ENCODE data around the gene TACR2. TPM values are rescaled to one million over a fixed set of nuclear protein-coding genes. Genes with fewer than 3 reads are reported as not detected.

The TACR2 gene
- total and polyA plus RNA-seq, 7 experiments from 2014 or later = 0.44 to 0.47 TPM; not detected in 5

- DNase-seq (no peak), ATAC-seq (no peak)
- no peak overlapping the region for H3K27ac ChIP-seq (ENCODE audit: low read depth, low read length)
- CTCF ChIA-PET = interaction anchor here (0.6 to 1.4 kb wide), 4 partner anchors 9 to 851 kb away, joined by 3 to 6 read pairs (median 4); no protein-coding TSS in a partner anchor
- intact Hi-C loops (cut with micrococcal nuclease) = no loop called here
- peaks cover 0 to 3% (median 0%) of the 10 kb centered on the region in 7 donors for H3K4me1 Mint-ChIP-seq
- no peak overlapping the region for H3K27ac Mint-ChIP-seq
- no peaks in the 10 kb centered on the region for H3K27me3 Mint-ChIP-seq
- H3K9me3 ChIP-seq (ENCODE audit: control insufficient read depth in 2 of 3, low read length in 3 of 3) = no peaks in the 10 kb centered on the region
- no peak overlapping the region for H3K4me3 Mint-ChIP-seq
- no peak overlapping the region for H3K4me3 ChIP-seq (ENCODE audit: low read length)
- H3K36me3 ChIP-seq (ENCODE audit: control insufficient read depth in 2 of 3, insufficient read depth in 3 of 3, low read length in 3 of 3) = peaks cover 7 to 85% (median 13%) of the 10 kb centered on the region in 3 experiments
- H3K36me3 Mint-ChIP-seq = peaks cover 6 to 40% (median 14%) of the 10 kb centered on the region in 5 donors
- POLR2A ChIA-PET = interaction anchor here (0.7 kb wide), 1 partner anchor 524 kb away, joined by 3 read pairs; no protein-coding TSS in a partner anchor
- no peaks in the 10 kb centered on the region for H3K4me1 ChIP-seq (ENCODE audit: control insufficient read depth in 2 of 2, insufficient read depth in 2 of 2, low read length in 2 of 2)
- no peaks in the 10 kb centered on the region for H3K9me3 Mint-ChIP-seq
- H3K27me3 ChIP-seq (ENCODE audit: control insufficient read depth in 2 of 2, insufficient read depth in 2 of 2, low read length in 2 of 2) = no peaks in the 10 kb centered on the region
These were observed 18.7 kb downstream of the TACR2 start for GRCh38 chr10:69397972-69398371.

GRCh38 chr10:69394020-69394419 is 22.7 kb downstream of the TACR2 start:
- Histone ChIP-seq H3K9me3 (ENCODE audit: control insufficient read depth in 2 of 3, low read length in 3 of 3) (no peaks in the 10 kb centered on the region), H3K27me3 (ENCODE audit: control insufficient read depth in 2 of 2, insufficient read depth in 2 of 2, low read length in 2 of 2) (no peaks in the 10 kb centered on the region), H3K36me3 (ENCODE audit: control insufficient read depth in 2 of 3, insufficient read depth in 3 of 3, low read length in 3 of 3) (peaks cover 7 to 86% (median 13%) of the 10 kb centered on the region in 3 experiments), H3K27ac (ENCODE audit: low read depth, low read length) (no peak overlapping the region), H3K4me3 (ENCODE audit: low read length) (no peak overlapping the region), H3K4me1 (ENCODE audit: control insufficient read depth in 2 of 2, insufficient read depth in 2 of 2, low read length in 2 of 2) (peaks cover 4 to 6% of the 10 kb centered on the region in 2 donors)
- intact Hi-C loops (cut with micrococcal nuclease) = loop anchor here (5.0 kb wide), 2 partner anchors 387 to 407 kb away; partner anchors contain the start of gene KIFBP (in 2 of the 2)
- POLR2A ChIA-PET = interaction anchor here (0.7 to 2.1 kb wide), 3 partner anchors 75 to 161 kb away, joined by 4 to 9 read pairs (median 6); no protein-coding TSS in a partner anchor
- ATAC-seq (no peak), DNase-seq (no peak)
- Mint-ChIP-seq H3K27ac (peak overlapping the region in 2 of 9 donors; percentile 67 to 68), H3K9me3 (no peaks in the 10 kb centered on the region), H3K27me3 (no peaks in the 10 kb centered on the region), H3K4me1 (peaks cover 8 to 32% (median 20%) of the 10 kb centered on the region in 7 donors), H3K36me3 (peaks cover 6 to 27% (median 20%) of the 10 kb centered on the region in 5 donors), H3K4me3 (no peak overlapping the region)
- CTCF ChIA-PET = interaction anchor here (1.0 to 5.8 kb wide), 3 partner anchors 155 to 248 kb away, joined by 3 to 54 read pairs (median 45); no protein-coding TSS in a partner anchor

- peaks cover 7 to 91% (median 8%) of the 10 kb centered on the region in 3 experiments for H3K36me3 ChIP-seq (ENCODE audit: control insufficient read depth in 2 of 3, insufficient read depth in 3 of 3, low read length in 3 of 3)
These were observed 24.2 kb downstream of the TACR2 start for GRCh38 chr10:69392481-69393000.

GRCh38 chr10:69391158-69391557 is 25.6 kb downstream of the TACR2 start:
- no peak overlapping the region for H3K4me3 ChIP-seq (ENCODE audit: low read length)
- H3K36me3 Mint-ChIP-seq = peaks cover 0 to 38% (median 29%) of the 10 kb centered on the region in 5 donors
- ChIA-PET CTCF (interaction anchor here (0.5 to 5.8 kb wide), 4 partner anchors 8 to 155 kb away, joined by 3 to 54 read pairs (median 8); no protein-coding TSS in a partner anchor), POLR2A (interaction anchor here (0.6 to 1.4 kb wide), 4 partner anchors 42 to 403 kb away, joined by 3 read pairs; no protein-coding TSS in a partner anchor)
- peaks cover 3 to 90% (median 7%) of the 10 kb centered on the region in 3 experiments for H3K36me3 ChIP-seq (ENCODE audit: control insufficient read depth in 2 of 3, insufficient read depth in 3 of 3, low read length in 3 of 3)
- no peaks in the 10 kb centered on the region for H3K9me3 Mint-ChIP-seq
- no peaks in the 10 kb centered on the region for H3K27me3 ChIP-seq (ENCODE audit: control insufficient read depth in 2 of 2, insufficient read depth in 2 of 2, low read length in 2 of 2)
- H3K27ac ChIP-seq (ENCODE audit: low read depth, low read length) = no peak overlapping the region
- peak overlapping the region in 8 of 9 donors; percentile 5 to 74 (median 64) for H3K27ac Mint-ChIP-seq
- H3K4me3 Mint-ChIP-seq = no peak overlapping the region
- intact Hi-C loops (cut with micrococcal nuclease) = loop anchor here (5.0 kb wide), 2 partner anchors 384 to 404 kb away; partner anchors contain the start of gene KIFBP (in 2 of the 2)
- DNase-seq (no peak), ATAC-seq (no peak)
- H3K9me3 ChIP-seq (ENCODE audit: control insufficient read depth in 2 of 3, low read length in 3 of 3) = no peaks in the 10 kb centered on the region
- H3K4me1 ChIP-seq (ENCODE audit: control insufficient read depth in 2 of 2, insufficient read depth in 2 of 2, low read length in 2 of 2) = peaks cover 4 to 6% of the 10 kb centered on the region in 2 donors
- no peaks in the 10 kb centered on the region for H3K27me3 Mint-ChIP-seq
- H3K4me1 Mint-ChIP-seq = peaks cover 8 to 35% (median 20%) of the 10 kb centered on the region in 7 donors

More at GRCh38 chr10:69392481-69393000, 24.2 kb downstream of the TACR2 start:
- no peaks in the 10 kb centered on the region for H3K9me3 Mint-ChIP-seq
- peak overlapping the region; percentile 56 to 93 (median 84) for H3K27ac Mint-ChIP-seq
- DNase-seq (peak; percentile 57 to 85 (median 81)), ATAC-seq (peak; percentile 99)
- intact Hi-C loops (cut with micrococcal nuclease) = loop anchor here (1.0 to 5.0 kb wide), 10 partner anchors 16 to 405 kb away; partner anchors contain the start of gene KIFBP (in 2 of the 2)
- H3K27me3 Mint-ChIP-seq = no peaks in the 10 kb centered on the region
- ChIA-PET CTCF (interaction anchor here (0.6 to 5.8 kb wide), 15 partner anchors 14 to 387 kb away, joined by 3 to 54 read pairs (median 4); partner anchors contain the start of gene HKDC1), POLR2A (interaction anchor here (1.8 to 2.1 kb wide), 3 partner anchors 73 to 160 kb away, joined by 6 to 9 read pairs (median 7); no protein-coding TSS in a partner anchor)
- H3K4me3 ChIP-seq (ENCODE audit: low read length) = no peak overlapping the region
- H3K4me1 ChIP-seq (ENCODE audit: control insufficient read depth in 2 of 2, insufficient read depth in 2 of 2, low read length in 2 of 2) = peaks cover 4 to 6% of the 10 kb centered on the region in 2 donors
- H3K4me3 Mint-ChIP-seq = no peak overlapping the region
- H3K4me1 Mint-ChIP-seq = peaks cover 8 to 35% (median 20%) of the 10 kb centered on the region in 7 donors
- H3K27me3 ChIP-seq (ENCODE audit: control insufficient read depth in 2 of 2, insufficient read depth in 2 of 2, low read length in 2 of 2) = no peaks in the 10 kb centered on the region
- peaks cover 0 to 34% (median 25%) of the 10 kb centered on the region in 5 donors for H3K36me3 Mint-ChIP-seq
- H3K9me3 ChIP-seq (ENCODE audit: control insufficient read depth in 2 of 3, low read length in 3 of 3) = no peaks in the 10 kb centered on the region
- H3K27ac ChIP-seq (ENCODE audit: low read depth, low read length) = peak overlapping the region; percentile 44

GRCh38 chr10:69389827-69390490 is 26.8 kb downstream of the TACR2 start:
- no peak for ATAC-seq
- POLR2A ChIA-PET = interaction anchor here (0.6 to 1.4 kb wide), 5 partner anchors 41 to 442 kb away, joined by 3 to 4 read pairs (median 3); no protein-coding TSS in a partner anchor

GRCh38 chr10:69388488-69388887 is 28.2 kb downstream of the TACR2 start:
- H3K4me1 ChIP-seq (ENCODE audit: control insufficient read depth in 2 of 2, insufficient read depth in 2 of 2, low read length in 2 of 2) = peaks cover 4 to 6% of the 10 kb centered on the region in 2 donors
- no peak for ATAC-seq
- Mint-ChIP-seq H3K4me1 (peaks cover 5 to 37% (median 20%) of the 10 kb centered on the region in 7 donors), H3K27me3 (no peaks in the 10 kb centered on the region), H3K9me3 (no peaks in the 10 kb centered on the region), H3K36me3 (peaks cover 8 to 53% (median 44%) of the 10 kb centered on the region in 5 donors), H3K27ac (peak overlapping the region in 6 of 9 donors; percentile 6 to 79 (median 52)), H3K4me3 (no peak overlapping the region)
- H3K27me3 ChIP-seq (ENCODE audit: control insufficient read depth in 2 of 2, insufficient read depth in 2 of 2, low read length in 2 of 2) = no peaks in the 10 kb centered on the region
- POLR2A ChIA-PET = no interaction called here
- no peak overlapping the region for H3K4me3 ChIP-seq (ENCODE audit: low read length)
- DNase-seq = no peak
- H3K36me3 ChIP-seq (ENCODE audit: control insufficient read depth in 2 of 3, insufficient read depth in 3 of 3, low read length in 3 of 3) = peaks cover 4 to 92% (median 18%) of the 10 kb centered on the region in 3 experiments
- CTCF ChIA-PET = interaction anchor here (1.0 kb wide), 1 partner anchor 150 kb away, joined by 3 read pairs; no protein-coding TSS in a partner anchor
- intact Hi-C loops (cut with micrococcal nuclease) = no loop called here
- H3K9me3 ChIP-seq (ENCODE audit: control insufficient read depth in 2 of 3, low read length in 3 of 3) = no peaks in the 10 kb centered on the region
- no peak overlapping the region for H3K27ac ChIP-seq (ENCODE audit: low read depth, low read length)

More at GRCh38 chr10:69389827-69390490, 26.8 kb downstream of the TACR2 start:
- Mint-ChIP-seq H3K27ac (peak overlapping the region; percentile 13 to 74 (median 68)), H3K4me3 (peak overlapping the region in 1 of 10 donors; percentile 58), H3K36me3 (peaks cover 3 to 48% (median 36%) of the 10 kb centered on the region in 5 donors), H3K9me3 (no peaks in the 10 kb centered on the region), H3K4me1 (peaks cover 8 to 35% (median 20%) of the 10 kb centered on the region in 7 donors), H3K27me3 (no peaks in the 10 kb centered on the region)
- no peaks in the 10 kb centered on the region for H3K9me3 ChIP-seq (ENCODE audit: control insufficient read depth in 2 of 3, low read length in 3 of 3)
- peak overlapping the region; percentile 39 for H3K27ac ChIP-seq (ENCODE audit: low read depth, low read length)
- DNase-seq = no peak
- peaks cover 4 to 6% of the 10 kb centered on the region in 2 donors for H3K4me1 ChIP-seq (ENCODE audit: control insufficient read depth in 2 of 2, insufficient read depth in 2 of 2, low read length in 2 of 2)
- H3K27me3 ChIP-seq (ENCODE audit: control insufficient read depth in 2 of 2, insufficient read depth in 2 of 2, low read length in 2 of 2) = no peaks in the 10 kb centered on the region
- peaks cover 7 to 92% (median 11%) of the 10 kb centered on the region in 3 experiments for H3K36me3 ChIP-seq (ENCODE audit: control insufficient read depth in 2 of 3, insufficient read depth in 3 of 3, low read length in 3 of 3)
- no peak overlapping the region for H3K4me3 ChIP-seq (ENCODE audit: low read length)
- intact Hi-C loops (cut with micrococcal nuclease) = loop anchor here (5.0 kb wide), 2 partner anchors 383 to 403 kb away; partner anchors contain the start of gene KIFBP (in 2 of the 2)
- CTCF ChIA-PET = interaction anchor here (0.6 to 5.8 kb wide), 9 partner anchors 9 to 161 kb away, joined by 3 to 54 read pairs (median 4); no protein-coding TSS in a partner anchor
